GM21786 (cell line): ENCODE measurements around the gene RIPOR2.
"Not testable (repeated sequence)": the region's sequence is repeated elsewhere in the genome, so short reads cannot be mapped to it uniquely, and the experiment has no call there.

Experiments
- ATAC-seq: cut with Tn5 transposase; IDR thresholded peaks from one replicate; pipeline ENCODE4 v1.9.1; 2021; ENCODE audit not compliant: unreplicated experiment

The RIPOR2 gene

DNA sequence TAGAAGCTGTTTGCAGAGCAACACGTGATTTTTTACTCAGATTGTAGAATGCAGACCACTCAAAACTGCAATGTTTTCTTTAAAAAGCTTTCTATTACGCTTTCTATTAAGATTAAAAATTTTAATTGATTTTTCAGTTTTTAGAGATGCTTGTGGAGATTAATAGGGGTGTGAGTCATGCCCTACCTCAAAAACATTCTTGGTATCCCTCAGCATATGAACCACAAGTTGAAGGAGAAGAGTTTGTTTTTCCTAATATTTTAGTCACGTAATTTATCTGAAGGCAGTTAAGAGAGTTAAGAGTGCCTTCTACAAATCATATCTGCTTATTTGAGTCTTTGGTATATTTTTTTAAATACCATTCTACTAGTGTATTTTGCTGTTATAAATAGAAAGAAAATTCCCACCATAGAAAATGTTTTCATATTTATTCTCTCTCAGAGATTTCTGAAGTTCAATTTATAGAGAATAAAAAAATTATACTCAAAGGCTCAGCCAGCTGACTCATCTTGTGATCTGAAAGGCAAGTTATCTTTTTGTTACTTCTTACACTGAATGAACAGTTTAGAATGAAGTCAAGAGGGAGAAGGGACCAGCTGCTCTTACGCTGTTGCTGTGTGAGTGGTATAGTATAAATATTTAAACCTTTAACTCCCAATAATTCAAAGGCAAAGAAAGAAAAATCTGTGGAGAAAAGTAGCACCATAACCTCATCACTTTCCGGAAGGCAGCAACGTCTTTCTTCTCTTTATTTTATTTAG is 7.6 kb downstream of the RIPOR2 start:
- ATAC-seq, result no peak

- no peak for ATAC-seq
Observed at GRCh38 chr6:24927277-24927955, 8.3 kb downstream of the RIPOR2 start.

GRCh38 chr6:24926647-24927046 is 9.1 kb downstream of the RIPOR2 start:
- ATAC-seq, result not testable (repeated sequence)

DNA sequence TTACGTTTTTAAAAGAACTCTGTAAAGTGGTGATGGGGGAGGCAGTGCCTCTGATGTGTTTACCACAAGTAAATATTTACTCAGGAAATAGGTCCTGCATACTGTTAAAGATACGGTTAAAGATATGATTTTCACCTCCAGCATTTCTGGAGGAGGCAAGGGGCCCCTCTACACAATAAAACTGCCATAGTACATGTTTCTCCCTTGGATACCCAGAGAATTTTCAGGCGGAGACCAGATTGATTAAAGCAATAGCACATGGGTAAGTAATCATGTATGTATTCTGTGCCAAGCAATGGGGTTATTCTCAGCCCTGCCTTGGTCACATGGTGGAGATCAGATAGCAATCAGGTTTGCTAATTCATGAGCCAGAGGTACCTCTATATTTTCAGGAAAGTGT is 9.6 kb downstream of the RIPOR2 start:
- no peak for ATAC-seq

GRCh38 chr6:24925661-24926060 is 10.1 kb downstream of the RIPOR2 start:
- no peak for ATAC-seq

GRCh38 chr6:24924580-24925356 is 11.0 kb downstream of the RIPOR2 start:
- ATAC-seq, result no peak

DNA sequence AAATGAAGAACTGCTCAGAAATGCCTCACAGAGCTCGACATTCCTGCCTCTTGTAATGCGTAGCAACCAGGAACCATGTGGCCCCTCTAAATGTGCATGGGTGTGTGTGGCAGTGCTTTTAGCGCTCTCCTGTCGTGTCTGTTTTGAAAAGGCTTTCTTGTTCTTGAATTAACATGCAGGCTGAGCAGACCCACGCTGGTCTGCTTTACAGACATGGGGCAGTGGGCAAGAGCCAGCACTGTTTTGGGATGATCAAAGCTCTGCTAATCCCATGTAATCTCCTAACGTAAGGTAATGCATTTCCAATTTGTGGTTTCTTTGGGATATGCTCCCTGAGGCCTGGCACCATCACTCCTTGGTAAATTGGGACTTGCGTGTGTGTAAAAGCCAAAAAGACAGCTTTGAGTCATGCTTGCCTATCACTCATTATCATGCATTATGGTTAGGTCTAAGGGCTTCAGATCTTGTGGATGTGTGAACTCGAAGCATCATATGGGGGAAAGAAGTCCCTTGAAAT is 11.8 kb downstream of the RIPOR2 start:
- no peak for ATAC-seq

DNA sequence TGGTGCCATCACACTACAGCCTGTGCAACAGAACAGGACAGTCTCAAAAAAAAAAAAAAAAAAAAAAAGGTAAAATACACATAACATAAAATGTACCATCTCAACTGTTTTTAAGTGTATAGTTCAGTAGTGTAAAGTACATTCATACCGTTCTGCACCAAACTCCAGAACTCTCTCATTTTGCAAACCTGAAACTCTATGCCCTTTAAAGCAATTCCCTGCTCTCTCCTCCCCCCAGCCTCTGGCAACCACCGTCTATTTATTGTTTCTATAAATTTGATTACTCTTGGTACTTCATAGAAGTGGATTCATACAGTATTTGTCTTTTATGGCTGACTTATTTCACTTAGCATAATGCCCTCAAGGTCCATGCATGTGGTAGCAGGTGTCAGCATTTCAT is 12.9 kb downstream of the RIPOR2 start:
- ATAC-seq, result no peak

- ATAC-seq, result no peak
Observed at GRCh38 chr6:24922170-24922569, 13.6 kb downstream of the RIPOR2 start.

DNA sequence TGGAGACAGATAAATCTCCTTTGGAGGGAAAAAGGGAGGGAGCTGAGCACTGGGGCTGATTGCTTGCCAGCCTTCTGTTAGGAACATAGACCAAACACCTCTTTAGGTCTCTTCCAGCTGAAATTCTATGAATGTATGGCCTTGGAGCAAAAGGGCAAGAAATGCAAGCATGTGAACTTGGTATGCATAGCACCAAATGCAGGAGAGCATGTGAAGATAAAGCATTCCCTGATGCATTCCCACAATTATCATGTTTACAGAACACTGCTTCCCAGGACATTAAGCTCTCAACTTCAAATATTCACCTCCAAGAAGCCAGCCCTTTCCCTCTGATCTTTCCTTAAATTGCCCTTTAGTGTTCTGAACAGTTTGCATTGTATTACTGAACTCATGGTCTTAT is 15.6 kb downstream of the RIPOR2 start:
- no peak for ATAC-seq

DNA sequence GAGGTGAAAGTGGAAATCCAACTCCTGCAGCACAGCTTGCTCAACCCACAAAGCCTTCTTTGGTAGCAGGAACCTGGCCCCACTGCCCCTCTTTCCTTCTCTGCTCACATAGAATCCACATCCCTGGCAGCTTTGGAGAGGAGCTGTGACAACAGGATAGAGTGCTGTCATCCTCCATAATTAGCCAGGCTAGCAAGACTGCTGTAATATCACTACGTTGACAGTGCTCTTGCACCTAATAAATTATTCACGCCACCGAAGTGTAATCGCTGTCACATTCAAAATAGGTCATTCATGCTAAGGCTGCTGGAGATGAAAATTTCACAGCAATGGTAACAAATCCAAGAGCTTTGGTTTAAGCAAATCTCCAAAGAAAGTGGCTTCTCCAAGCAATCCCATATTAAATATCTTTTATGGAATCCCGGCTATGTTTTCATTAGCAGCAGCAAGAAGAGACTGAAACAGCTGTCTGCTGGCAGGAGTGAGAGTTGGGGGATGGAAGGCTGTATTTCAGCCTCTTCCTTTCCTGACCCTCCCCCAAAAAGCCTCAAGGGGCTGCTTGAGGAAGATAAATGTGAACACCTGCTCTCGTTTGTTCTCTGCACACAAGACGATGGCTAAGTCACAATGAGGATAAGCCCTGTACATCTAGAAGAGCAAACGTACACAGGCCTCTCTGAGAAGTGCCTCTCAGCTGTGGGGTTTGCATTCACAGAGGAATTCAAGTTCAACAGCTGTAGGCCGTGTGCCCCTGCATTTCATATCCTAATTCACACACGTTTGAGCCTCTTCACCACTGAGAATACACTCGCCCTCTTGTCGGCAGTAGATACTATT is 16.5 kb downstream of the RIPOR2 start:
- ATAC-seq, result peak; percentile 69

DNA sequence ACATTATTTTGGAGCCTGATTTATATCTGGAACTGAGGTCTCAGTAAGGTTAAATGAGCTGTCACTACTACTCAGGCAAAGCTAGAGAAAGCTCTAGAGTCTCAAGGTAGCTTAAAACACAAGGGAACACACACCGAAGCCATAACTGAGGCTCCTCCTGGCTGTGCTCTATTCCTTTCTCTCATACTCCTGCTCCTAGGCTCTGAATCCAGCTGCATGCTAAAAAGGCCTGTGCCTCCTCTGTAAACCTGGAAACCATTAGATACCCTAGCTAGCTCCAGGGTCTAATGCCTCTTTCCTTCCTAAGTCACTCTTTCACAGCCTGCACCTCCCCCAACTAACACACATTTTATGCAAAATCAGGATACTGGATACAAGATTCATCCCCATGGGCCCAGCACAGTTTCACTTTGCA is 17.1 kb downstream of the RIPOR2 start:
- ATAC-seq, result peak; percentile 10

DNA sequence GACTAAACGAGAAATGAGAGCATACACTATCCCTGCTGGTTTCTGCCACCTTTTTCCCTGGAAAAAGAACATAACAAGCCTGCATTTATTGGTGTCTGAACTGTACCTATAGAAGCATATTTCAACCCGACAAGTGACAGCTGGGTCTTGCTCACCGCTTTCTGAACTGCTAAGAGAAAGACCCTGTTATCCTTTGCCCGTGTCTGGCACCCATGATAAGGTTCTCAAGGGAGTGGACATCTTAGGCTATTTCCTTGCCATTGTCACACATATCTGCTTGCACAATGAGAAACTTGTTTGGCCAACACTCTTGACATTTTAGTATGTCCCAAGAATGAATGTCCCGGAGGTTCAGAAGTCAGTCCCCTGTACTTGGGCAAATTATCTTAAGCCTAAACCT is 19.3 kb downstream of the RIPOR2 start:
- ATAC-seq, result no peak

DNA sequence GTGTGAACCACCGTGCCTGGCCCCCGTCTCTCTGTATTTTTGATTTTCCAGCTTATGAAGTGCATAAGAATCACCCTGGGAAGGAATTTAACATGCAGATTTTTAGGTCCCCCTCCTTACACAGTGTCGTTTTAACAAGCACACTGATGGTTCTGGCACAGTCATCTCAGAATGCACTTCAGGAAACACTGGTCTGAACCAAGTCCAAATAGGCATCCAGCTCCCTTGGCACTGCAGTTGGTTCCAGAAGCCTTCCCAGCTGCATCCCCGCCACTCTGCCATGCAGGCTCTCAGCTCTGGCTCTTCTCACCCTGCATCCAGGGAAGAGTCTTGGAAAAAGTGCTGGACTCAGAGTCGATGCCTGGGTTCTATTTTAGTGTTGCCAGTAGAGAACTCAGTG is 20.1 kb downstream of the RIPOR2 start:
- ATAC-seq, result no peak

DNA sequence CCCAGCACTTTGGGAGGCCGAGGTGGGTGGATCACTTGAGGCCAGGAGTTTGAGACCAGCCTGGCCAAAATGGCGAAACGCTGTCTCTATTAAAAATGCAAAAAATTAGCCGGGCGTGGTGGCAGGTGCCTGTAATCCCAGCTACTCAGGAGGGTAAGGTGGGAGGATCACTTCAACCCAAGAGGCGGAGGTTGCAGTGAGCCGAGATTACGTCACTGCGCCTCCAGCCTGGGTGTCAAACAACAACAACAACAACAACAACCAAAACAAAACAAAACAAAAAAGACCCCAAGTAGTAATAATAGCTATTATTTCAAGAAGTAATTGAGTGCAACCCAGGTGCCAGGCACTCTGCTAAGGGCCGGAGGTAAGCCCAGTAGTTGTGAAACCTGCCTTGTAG is 21.7 kb downstream of the RIPOR2 start:
- not testable (repeated sequence) for ATAC-seq

GRCh38 chr6:24911796-24912382 is 23.9 kb downstream of the RIPOR2 start:
- ATAC-seq, result no peak

GRCh38 chr6:24910961-24911725 is 24.6 kb downstream of the RIPOR2 start:
- ATAC-seq, result peak; percentile 15

DNA sequence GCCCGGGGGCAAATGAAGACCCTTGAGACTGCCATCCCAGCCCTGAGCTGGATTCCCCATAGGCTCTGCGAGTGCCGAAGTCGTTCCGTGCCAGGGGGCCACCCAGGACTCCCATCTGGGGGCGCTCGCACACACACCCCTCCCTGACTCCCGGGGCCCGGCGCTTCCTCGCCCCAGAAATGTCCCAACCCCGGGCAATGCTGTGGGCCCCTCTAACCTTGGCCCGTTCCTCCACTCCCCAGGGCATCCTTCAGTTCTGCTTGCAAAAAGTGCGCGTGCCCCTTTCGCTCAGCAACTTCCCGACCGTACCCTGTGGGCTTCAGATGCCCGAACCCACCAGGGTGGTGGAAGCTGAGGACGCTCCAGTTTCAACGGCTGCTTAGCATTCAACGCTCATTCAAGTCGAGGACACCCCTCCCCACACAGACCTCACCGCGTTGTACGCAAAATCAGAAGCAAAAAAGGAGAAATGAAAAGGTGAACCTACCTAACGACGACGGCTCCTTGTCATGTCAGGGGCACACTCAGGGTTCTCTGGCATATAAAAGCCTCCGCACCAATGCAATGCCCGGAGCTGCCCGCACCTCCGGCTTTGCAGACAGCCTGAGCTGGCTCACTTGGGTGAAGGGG is 25.3 kb downstream of the RIPOR2 start:
- peak; percentile 32 for ATAC-seq
